H1 (cell line): Measurements from ENCODE around the gene TPMT. TPM values are rescaled to one million over a fixed set of nuclear protein-coding genes. Genes with fewer than 3 reads are reported as not detected.

Experiments
- BACH1 ChIP-seq: IDR thresholded peaks from 2 replicates; pipeline ENCODE4 v1.6.1; 2012; ENCODE audit warnings: low read length, improper control_type of control experiment
- CBX5 ChIP-seq: fragments of 300-800, 300-1000 bp; sonication (generic); IDR thresholded peaks from 2 replicates; pipeline ENCODE4 v1.7.1; 2016; ENCODE audit warnings: antibody characterized with exemption, low read length, low read depth
- CEBPB ChIP-seq: IDR thresholded peaks from 2 replicates; pipeline ENCODE4 v1.6.1; 2012; ENCODE audit warnings: low read depth, low read length
- CTCF ChIP-seq, 3 experiments: IDR thresholded peaks; 1 replicate in 2 of 3; 2 replicates in 1 of 3; pipeline versions ENCODE4 v1.5.1 to v1.6.1; 2011; ENCODE audit warnings: low read length in 3 of 3, mild to moderate bottlenecking in 3 of 3, inconsistent platforms in 2 of 3, low read depth in 1 of 3, moderate library complexity in 1 of 3; ENCODE audit not compliant: insufficient read depth in 1 of 3; ENCODE audit errors: control extremely low read depth in 1 of 3
- E2F6 ChIP-seq: IDR thresholded peaks from 2 replicates; pipeline ENCODE4 v1.6.1; 2012; ENCODE audit warnings: inconsistent platforms
- GTF2F1 ChIP-seq: IDR thresholded peaks from 2 replicates; pipeline ENCODE4 v1.6.1; 2012; ENCODE audit warnings: low read depth, low read length, improper control_type of control experiment, borderline replicate concordance
- HDAC2 ChIP-seq, 2 experiments: fragments of 300-600 bp in 1 of 2; sonication (generic) in 1 of 2; IDR thresholded peaks; 2 replicates each; pipeline ENCODE4 v1.6.1; 2011 to 2012; ENCODE audit warnings: low read depth in 2 of 2, low read length in 2 of 2, mild to moderate bottlenecking in 2 of 2, moderate library complexity in 2 of 2, borderline replicate concordance in 1 of 2, inconsistent platforms in 1 of 2
- JUN ChIP-seq: IDR thresholded peaks from 2 replicates; pipeline ENCODE4 v1.6.1; 2011; ENCODE audit warnings: low read depth, mild to moderate bottlenecking, improper control_type of control experiment, low read length
- KDM4A ChIP-seq: IDR thresholded peaks from one replicate; pipeline ENCODE4 v1.7.1; 2012; ENCODE audit warnings: low read depth, mild to moderate bottlenecking, moderate library complexity, low read length, inconsistent platforms; ENCODE audit not compliant: severe bottlenecking
- MAX ChIP-seq: IDR thresholded peaks from 2 replicates; pipeline ENCODE4 v1.6.1; 2012; ENCODE audit warnings: inconsistent platforms
- NRF1 ChIP-seq: IDR thresholded peaks from 2 replicates; pipeline ENCODE4 v1.6.1; 2011; ENCODE audit warnings: mild to moderate bottlenecking, low read depth, low read length, improper control_type of control experiment
- POLR2A ChIP-seq, 2 experiments: IDR thresholded peaks; 1 replicate in 1 of 2; 2 replicates in 1 of 2; pipeline ENCODE4 v1.6.1; 2011; ENCODE audit warnings: low read depth in 2 of 2, low read length in 2 of 2, mild to moderate bottlenecking in 2 of 2; ENCODE audit errors: control extremely low read depth in 1 of 2
- POLR2AphosphoS5 ChIP-seq: IDR thresholded peaks from 2 replicates; pipeline ENCODE4 v1.6.1; 2011; ENCODE audit warnings: low read depth, low read length
- RAD21 ChIP-seq, 2 experiments: IDR thresholded peaks in 1 of 2; conservative IDR thresholded peaks in 1 of 2; 2 replicates each; pipeline ENCODE4 v1.6.1; 2011; ENCODE audit warnings: low read depth in 2 of 2, low read length in 2 of 2, improper control_type of control experiment in 1 of 2, inconsistent platforms in 1 of 2, mild to moderate bottlenecking in 1 of 2, moderate library complexity in 1 of 2
- RBBP5 ChIP-seq: IDR thresholded peaks from 2 replicates; pipeline ENCODE4 v1.7.1; 2012; ENCODE audit warnings: low read depth, mild to moderate bottlenecking, inconsistent platforms, low read length, moderate library complexity, borderline replicate concordance
- RFX5 ChIP-seq: IDR thresholded peaks from 2 replicates; pipeline ENCODE4 v1.6.1; 2011; ENCODE audit warnings: low read depth, low read length, improper control_type of control experiment, borderline replicate concordance
- TAF7 ChIP-seq: optimal IDR thresholded peaks from 2 replicates; pipeline ENCODE3; 2011; ENCODE audit warnings: low read depth, mild to moderate bottlenecking, inconsistent platforms, low read length, moderate library complexity, borderline replicate concordance
- USF2 ChIP-seq: IDR thresholded peaks from 2 replicates; pipeline ENCODE4 v1.6.1; 2011; ENCODE audit warnings: low read length, improper control_type of control experiment
- polyA plus RNA-seq, 7 experiments: library from polyadenylated mRNA; depleted of rRNA in 3 of 7; stranded (reverse) in 5 of 7; unstranded in 2 of 7; fragments of >200 nt in 5 of 7; fragments of 200-250 nt in 2 of 7; gene quantifications; 1 replicate in 5 of 7; 2 replicates in 1 of 7; 4 replicates in 1 of 7; pipeline versions ENCODE4 v1.2.1 to v1.2.3, GENCODE V29; 2011 to 2013; ENCODE audit warnings: missing spikeins in 2 of 7, mixed read lengths in 2 of 7
- total RNA-seq: library from RNA; stranded (reverse); fragmentation: NEBNext Ultra II Directional; extraction: Animal tissue kit (Norgen Biotek cat#: 25700); gene quantifications from 2 replicates; pipeline ENCODE4 v1.2.1, GENCODE V29; 2021

The TPMT gene
- total and polyA plus RNA-seq, 2 of the 8 experiments (the other 6 are each of a cell fraction or from before 2014, with no cell fraction given), result 12.3 to 17.2 TPM

GRCh38 chr6:18122128-18123093, 32.5 kb downstream of the TPMT start, which contains the start of gene NHLRC1 (continued):
- peak in 1 of 2 experiments; percentile 62; a peak in 1 of 4 replicates for TF ChIP-seq HDAC2 (IDR thresholded peaks at IDR 0.05; ENCODE audit: borderline replicate concordance in 1 of 2, low read depth in 2 of 2, low read length in 2 of 2)
- peak; percentile 95 for TF ChIP-seq RBBP5
- TF ChIP-seq TAF7, result no peak
- peak; percentile 99 for TF ChIP-seq MAX
- TF ChIP-seq CEBPB, result no peak
- TF ChIP-seq CBX5, result no peak
- peak; percentile 98 for TF ChIP-seq E2F6
- peak; percentile 55; the same call in 1 of the 2 replicates for TF ChIP-seq POLR2AphosphoS5
- peak; percentile 68; the same call in 1 of the 2 replicates for TF ChIP-seq USF2
- peak; percentile 88 to 89 for TF ChIP-seq RAD21 (IDR thresholded peaks at IDR 0.05 in 1 of 2, conservative IDR thresholded peaks at IDR 0.05 in 1 of 2; ENCODE audit: low read depth in 2 of 2, low read length in 2 of 2)
- TF ChIP-seq BACH1, result peak; percentile 49; the same call in 1 of the 2 replicates
- TF ChIP-seq NRF1, result no peak
- peak; percentile 81 to 93 (median 90) for TF ChIP-seq CTCF (IDR thresholded peaks at IDR 0.05; ENCODE audit: control extremely low read depth in 1 of 3, insufficient read depth in 1 of 3, low read depth in 1 of 3, low read length in 3 of 3)
- peak; percentile 99 for TF ChIP-seq KDM4A
- TF ChIP-seq JUN, result no peak
- no peak for TF ChIP-seq RFX5
- no peak for TF ChIP-seq POLR2A (IDR thresholded peaks at IDR 0.05; ENCODE audit: control extremely low read depth in 1 of 2, low read depth in 2 of 2, low read length in 2 of 2)
- no peak for TF ChIP-seq GTF2F1
